GM20000 (cell line): ENCODE results near the gene FHAD1.

Source experiments
- DNase-seq: peaks from one replicate; pipeline ENCODE4 v3.0.0; 2012; ENCODE audit warnings: low spot score
- TF ChIP-seq, protein P1 (sequence below): IDR thresholded peaks from 2 replicates; pipeline ENCODE4 v1.5.1; 2012; ENCODE audit warnings: mild to moderate bottlenecking, control low read depth; ENCODE audit errors: extremely low read depth, missing control alignments

The FHAD1 gene

DNA sequence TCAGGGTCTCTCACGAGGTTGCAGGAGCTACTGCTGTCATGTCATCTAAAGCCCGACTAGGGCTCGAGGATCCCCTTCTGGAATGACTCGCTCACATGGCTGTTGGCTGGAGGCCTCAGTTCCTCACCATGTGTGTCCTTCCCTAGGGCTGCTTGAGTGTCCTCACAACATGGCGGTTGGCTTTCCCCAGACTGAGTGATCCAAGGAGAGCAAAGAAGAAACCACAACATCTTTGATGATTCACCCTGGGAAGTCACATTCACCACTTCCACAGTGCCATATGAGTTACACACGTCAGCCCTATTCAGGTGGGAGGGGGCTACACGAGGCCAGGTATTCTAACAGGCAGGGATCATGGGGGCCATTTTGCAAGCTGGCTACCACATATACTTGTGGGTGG, 64.9 kb downstream of the FHAD1 start:
- TF ChIP-seq, protein P1, sequence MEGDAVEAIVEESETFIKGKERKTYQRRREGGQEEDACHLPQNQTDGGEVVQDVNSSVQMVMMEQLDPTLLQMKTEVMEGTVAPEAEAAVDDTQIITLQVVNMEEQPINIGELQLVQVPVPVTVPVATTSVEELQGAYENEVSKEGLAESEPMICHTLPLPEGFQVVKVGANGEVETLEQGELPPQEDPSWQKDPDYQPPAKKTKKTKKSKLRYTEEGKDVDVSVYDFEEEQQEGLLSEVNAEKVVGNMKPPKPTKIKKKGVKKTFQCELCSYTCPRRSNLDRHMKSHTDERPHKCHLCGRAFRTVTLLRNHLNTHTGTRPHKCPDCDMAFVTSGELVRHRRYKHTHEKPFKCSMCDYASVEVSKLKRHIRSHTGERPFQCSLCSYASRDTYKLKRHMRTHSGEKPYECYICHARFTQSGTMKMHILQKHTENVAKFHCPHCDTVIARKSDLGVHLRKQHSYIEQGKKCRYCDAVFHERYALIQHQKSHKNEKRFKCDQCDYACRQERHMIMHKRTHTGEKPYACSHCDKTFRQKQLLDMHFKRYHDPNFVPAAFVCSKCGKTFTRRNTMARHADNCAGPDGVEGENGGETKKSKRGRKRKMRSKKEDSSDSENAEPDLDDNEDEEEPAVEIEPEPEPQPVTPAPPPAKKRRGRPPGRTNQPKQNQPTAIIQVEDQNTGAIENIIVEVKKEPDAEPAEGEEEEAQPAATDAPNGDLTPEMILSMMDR = no peak

DNA sequence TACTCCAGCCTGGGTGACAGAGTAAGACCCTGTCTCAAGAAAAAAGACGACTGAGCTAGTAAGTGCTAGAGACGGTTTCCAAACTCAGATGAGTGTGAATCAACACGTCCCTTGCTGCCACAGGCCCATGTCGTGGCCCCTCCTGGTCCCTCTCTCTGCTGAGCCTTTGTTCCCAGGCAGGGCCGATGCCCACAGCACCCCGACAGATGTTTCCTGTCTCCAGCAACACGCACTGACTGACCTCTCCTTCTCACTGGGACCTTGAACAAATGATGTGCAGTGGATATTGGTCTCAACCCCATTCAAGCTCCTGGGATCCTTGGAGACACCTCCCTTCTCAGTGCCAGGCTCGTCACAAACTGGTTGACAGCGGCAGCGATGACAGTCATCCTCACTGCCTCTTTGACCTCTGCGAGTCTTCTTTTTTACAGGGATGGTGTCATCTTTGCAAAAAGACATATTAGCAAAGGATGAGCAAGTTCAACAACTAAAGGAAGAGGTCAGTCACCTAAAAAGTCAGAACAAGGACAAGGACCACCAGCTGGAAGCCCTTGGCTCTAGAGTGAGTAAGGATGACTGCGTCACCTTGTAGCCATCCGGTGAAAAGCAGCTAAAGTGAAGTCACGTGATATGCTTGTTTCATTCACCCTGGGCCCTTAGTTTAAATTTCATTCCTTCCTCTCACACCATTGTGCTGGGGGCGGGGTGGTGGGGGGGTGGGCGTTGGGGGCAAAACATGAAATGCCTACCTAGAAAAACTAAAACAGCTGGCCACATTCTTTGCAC, 65.8 kb downstream of the FHAD1 start:
- DNase-seq = no peak
- TF ChIP-seq, protein P1 = no peak

More for the DNA sequence above, 64.9 kb downstream of the FHAD1 start:
- no peak for DNase-seq

DNA sequence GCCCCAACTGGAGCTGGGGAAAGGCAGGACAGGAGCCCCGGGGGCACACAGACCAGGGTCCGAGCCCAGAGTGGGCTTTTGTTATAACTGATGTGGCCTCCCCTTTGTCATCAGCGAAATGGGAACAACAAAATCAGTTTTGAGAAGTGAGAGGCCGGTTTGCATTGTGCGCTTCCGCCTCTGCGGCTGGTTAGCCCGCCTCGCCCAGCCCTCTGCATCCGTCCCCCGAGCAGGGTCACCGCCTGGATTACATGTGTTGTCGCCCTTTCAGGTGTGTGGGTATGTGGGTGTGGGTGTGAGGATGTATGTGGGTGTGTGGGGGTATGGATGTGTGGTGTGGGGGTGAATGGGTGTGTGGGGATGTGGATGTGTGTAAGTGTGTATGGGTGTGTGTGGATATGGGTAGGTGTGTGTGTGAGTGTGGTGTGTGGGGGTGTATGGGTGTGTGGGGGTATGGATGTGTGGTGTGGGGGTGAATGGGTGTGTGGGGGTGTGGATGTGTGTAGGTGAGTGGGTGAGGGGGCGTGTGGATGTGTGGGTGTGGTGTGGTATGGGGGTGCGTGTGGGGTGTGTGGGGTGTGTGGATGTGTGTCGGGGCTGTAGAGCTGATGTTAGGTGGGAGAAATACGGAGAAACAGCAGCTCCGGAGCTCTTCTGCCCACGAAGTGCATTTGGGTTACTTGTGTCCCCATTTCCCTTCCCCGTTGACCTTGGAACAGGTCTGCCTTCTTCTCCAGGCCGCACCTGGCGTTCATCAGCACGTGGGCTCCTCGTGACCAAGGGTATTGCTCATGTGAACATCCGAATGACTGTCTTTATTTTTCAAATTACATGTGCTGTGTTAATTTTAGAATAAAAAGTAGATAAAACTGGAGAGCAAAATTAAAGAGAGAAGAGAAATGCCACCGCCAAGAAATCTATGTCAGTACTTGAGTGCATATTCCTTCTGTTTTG, 67.6 kb downstream of the FHAD1 start:
- TF ChIP-seq, protein P1 = no peak
- DNase-seq = no peak

DNA sequence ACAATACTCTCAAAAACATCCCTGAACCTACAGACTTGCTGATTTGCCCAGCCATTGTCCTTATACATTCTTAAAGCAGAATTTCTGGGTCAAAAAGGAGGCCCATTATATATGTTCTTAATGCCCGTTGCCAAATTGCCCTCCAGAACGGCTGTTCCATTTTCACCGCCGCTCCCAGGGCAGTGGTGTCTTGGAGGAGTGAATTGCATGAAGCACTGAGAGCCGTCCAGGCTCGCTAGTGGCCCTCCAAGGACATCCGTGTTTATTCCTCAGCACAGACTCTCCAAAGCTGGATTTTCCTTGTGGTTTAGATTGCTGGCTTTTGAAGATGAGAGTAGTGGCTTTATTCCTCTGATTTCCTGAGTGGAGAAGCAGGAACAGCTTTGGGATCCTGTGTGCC, 68.8 kb downstream of the FHAD1 start:
- TF ChIP-seq, protein P1 = no peak
- no peak for DNase-seq

DNA sequence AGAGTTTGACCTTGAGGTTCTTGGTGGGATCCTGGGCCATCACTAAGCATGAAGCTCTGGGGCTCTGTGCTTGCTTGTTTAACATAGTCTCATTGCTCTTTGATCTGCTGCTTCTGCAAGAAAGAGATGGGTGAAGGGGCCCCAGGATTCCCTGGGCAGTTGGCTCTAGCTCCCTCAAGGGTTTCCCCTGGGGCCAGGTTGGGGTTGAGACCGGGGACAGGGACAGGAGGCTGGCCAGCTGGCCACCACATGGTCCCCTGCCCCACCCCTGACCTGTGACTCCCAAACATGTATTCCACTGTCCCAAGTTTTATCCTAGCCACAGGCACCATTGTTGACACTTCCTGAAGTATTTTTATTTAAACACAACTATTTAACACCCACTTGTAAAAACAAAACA, 69.5 kb downstream of the FHAD1 start:
- no peak for DNase-seq
- TF ChIP-seq, protein P1 = no peak

DNA sequence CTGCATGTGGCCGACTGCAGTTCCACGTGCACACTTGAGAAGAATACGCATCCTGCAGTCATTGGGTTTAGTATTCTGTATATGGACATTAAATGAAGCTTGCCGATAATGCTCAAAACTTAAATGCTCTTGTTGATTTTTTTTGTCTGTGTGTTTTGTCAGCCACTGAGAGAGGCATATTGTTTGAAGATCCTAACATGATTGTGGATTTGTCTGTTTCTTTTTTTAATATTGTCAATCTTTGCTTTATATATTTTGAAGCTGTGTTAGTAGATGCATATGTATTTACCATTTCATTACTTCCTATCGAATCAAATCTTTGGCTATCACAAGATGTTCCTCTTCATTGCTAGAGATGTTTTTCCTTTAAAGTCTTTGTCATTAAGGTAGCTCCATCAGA, 73.2 kb downstream of the FHAD1 start:
- DNase-seq = no peak
- TF ChIP-seq, protein P1 = no peak

DNA sequence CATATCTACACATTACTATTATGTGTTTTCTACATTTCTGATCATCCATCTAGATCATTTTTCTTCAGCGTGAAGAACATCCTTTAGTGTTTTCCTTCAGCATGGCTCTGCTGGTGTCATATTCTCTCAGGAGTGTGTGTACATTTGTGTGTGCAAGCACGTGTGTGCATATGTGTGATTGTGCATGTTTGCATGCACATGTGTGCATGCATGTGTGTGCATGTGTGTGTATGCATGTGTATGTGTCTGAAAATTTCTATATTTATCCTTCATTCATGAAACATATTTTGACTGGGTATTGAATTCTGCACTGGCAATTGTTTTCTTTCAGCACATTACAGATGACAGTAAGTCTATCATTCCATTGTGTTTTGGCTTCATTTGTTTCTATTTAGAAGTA, 74.6 kb downstream of the FHAD1 start:
- no peak for DNase-seq
- TF ChIP-seq, protein P1 = no peak
